HG03025 (cell line): ENCODE measurements around the gene HAGH.
A peak's percentile ranks its signal among the peaks of the same experiment; 100 is the strongest.

Experiments
- ATAC-seq: cut with Tn5 transposase; IDR thresholded peaks from one replicate; pipeline ENCODE4 v1.9.1; 2021; ENCODE audit warnings: mild to moderate bottlenecking, moderate library complexity; ENCODE audit not compliant: unreplicated experiment, low FRiP score

Gene HAGH

GRCh38 chr16:1788095-1788707 lies 38.4 kb downstream of the HAGH start:
- ATAC-seq = no peak

GRCh38 chr16:1787322-1788094 lies 39.1 kb downstream of the HAGH start:
- ATAC-seq = no peak

GRCh38 chr16:1787056-1787321 lies 39.6 kb downstream of the HAGH start:
- ATAC-seq = no peak

- ATAC-seq = no peak
These were observed 40.2 kb downstream of the HAGH start for GRCh38 chr16:1786242-1787055.

GRCh38 chr16:1785846-1786170 lies 40.8 kb downstream of the HAGH start:
- ATAC-seq = no peak

- ATAC-seq = no peak
These were observed 41.4 kb downstream of the HAGH start for GRCh38 chr16:1784977-1785845.

- peak; percentile 78 for ATAC-seq
These were observed 44.0 kb downstream of the HAGH start, which contains the start of the genes NUBP2 and SPSB3 for GRCh38 chr16:1782408-1783264. TSS of gene NUBP2 (plus strand) at chr16:1782960. CDS start at chr16:1783021, 61 bp downstream. TSS of gene SPSB3 (minus strand) at chr16:1782571. CDS start at chr16:1781483, 1,088 bp downstream.

- peak; percentile 8 for ATAC-seq
These were observed 44.7 kb downstream of the HAGH start for GRCh38 chr16:1781758-1782407.

GRCh38 chr16:1781254-1781653 lies 45.4 kb downstream of the HAGH start:
- ATAC-seq = no peak

- ATAC-seq = no peak
These were observed 46.0 kb downstream of the HAGH start for GRCh38 chr16:1780677-1781072.

GRCh38 chr16:1779741-1780676 lies 46.6 kb downstream of the HAGH start:
- ATAC-seq = no peak

GRCh38 chr16:1779234-1779701 lies 47.4 kb downstream of the HAGH start:
- no peak for ATAC-seq

- no peak for ATAC-seq
These were observed 48.1 kb downstream of the HAGH start for GRCh38 chr16:1778200-1779179.

GRCh38 chr16:1777375-1778199 lies 49.0 kb downstream of the HAGH start:
- no peak for ATAC-seq

- ATAC-seq = no peak
These were observed 49.6 kb downstream of the HAGH start for GRCh38 chr16:1776991-1777374.

GRCh38 chr16:1776672-1776955 lies 50.0 kb downstream of the HAGH start:
- ATAC-seq = no peak
